NB4 (cell line): ENCODE measurements around the gene EVC.

Experiments used
- CTCF ChIP-seq: IDR thresholded peaks from one replicate; pipeline ENCODE4 v1.5.1; 2012; ENCODE audit warnings: low read depth, low read length
- POLR2A ChIP-seq: IDR thresholded peaks from 2 replicates; pipeline ENCODE4 v1.6.1; 2011; ENCODE audit warnings: mild to moderate bottlenecking; ENCODE audit not compliant: insufficient read length; ENCODE audit errors: extremely low read depth

DNA sequence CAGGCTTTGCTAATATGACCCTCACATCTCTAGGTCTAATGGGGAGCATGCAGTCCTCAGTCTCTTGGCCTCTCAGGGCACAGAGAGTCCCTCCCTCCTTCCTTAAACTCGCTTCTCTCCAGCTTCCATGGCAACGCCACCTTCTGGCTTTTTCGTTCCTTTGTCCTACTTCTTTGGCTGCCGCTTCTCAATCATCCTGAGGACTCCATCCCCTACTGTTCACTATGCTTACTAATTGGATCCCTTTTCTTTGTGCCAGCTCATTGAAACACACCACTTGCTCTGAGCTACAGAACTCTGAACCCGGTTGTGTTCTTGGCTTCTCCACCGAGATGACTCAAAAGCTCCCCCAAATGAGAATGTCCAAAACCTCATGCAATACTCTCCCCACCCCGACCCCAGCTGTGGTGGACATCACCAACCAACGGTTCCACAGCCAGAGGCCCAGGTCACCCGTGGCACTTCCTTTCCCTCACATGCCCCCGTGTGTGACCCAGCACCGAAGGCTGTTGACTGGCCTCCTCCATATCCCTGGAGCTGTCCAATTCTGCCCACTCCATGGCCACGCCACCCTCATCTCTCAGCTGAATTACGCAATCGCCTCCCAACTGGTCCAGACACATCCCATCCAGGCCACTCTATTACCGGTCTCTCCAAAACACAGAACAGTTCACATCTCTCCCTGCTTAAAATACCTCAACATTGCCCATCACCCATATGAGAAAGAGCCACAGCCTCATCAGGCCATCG, 147.2 kb downstream of the EVC start:
- TF ChIP-seq CTCF, result no peak
- no peak for TF ChIP-seq POLR2A
